GM12891 (cell line): Measurements from ENCODE around the gene JUN.

Source experiments
- PAX5 ChIP-seq: IDR thresholded peaks from 2 replicates; pipeline ENCODE4 v1.6.1; 2011; ENCODE audit warnings: low read length, moderate library complexity, mild to moderate bottlenecking; ENCODE audit not compliant: insufficient read depth, severe bottlenecking
- POLR2A ChIP-seq: IDR thresholded peaks from 2 replicates; pipeline ENCODE4 v1.6.1; 2011; ENCODE audit warnings: low read depth, low read length, control low read depth
- POLR2AphosphoS5 ChIP-seq: IDR thresholded peaks from 2 replicates; pipeline ENCODE4 v1.6.1; 2011; ENCODE audit warnings: low read depth, low read length, control low read depth
- TAF1 ChIP-seq: IDR thresholded peaks from 2 replicates; pipeline ENCODE4 v1.6.1; 2011; ENCODE audit warnings: low read depth, low read length, control low read depth

DNA sequence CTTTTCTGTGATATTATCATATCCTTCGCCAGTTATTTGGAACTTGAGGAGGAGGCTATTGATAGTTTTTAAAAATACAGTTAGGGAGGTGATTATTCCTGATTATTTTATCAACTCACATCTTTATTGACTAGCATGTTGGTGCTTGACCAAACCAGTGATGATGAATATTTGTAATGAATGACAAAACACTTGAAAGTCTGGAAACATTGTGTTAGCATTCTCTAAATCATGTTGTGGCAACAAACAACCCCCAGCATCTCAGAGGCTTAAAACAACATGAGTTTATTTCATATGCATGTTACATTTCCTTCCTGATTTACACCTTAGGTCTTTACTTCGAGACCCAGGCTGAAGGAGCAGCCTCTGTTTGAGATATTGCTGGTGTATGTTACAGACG lies 10.7 kb upstream of the JUN start:
- TF ChIP-seq POLR2AphosphoS5 (no peak), POLR2A (no peak), TAF1 (no peak), PAX5 (no peak)
